BLaER1 treated with 17β-estradiol and CSF1 and Interleukin-3, amounts not matched to agents 10 nM and 100 nM (cell line): ENCODE results near the gene HERC2.

Source experiments
- H3K27ac ChIP-seq, 11 experiments: shearing (Covaris generic); formaldehyde crosslinking; 2 replicates each; pipeline ENCODE4 v1.8.1; 2022
- H3K27me3 ChIP-seq, 11 experiments: shearing (Covaris generic); formaldehyde crosslinking; 2 replicates each; pipeline ENCODE4 v1.8.1; 2022
- H3K36me3 ChIP-seq, 11 experiments: shearing (Covaris generic); formaldehyde crosslinking; 2 replicates each; pipeline ENCODE4 v1.8.1; 2022
- H3K4me1 ChIP-seq, 10 experiments: shearing (Covaris generic); formaldehyde crosslinking; 2 replicates each; pipeline ENCODE4 v1.8.1; 2022
- H3K4me2 ChIP-seq, 11 experiments: shearing (Covaris generic); formaldehyde crosslinking; 2 replicates each; pipeline ENCODE4 v1.8.1; 2022
- H3K4me3 ChIP-seq, 10 experiments: shearing (Covaris generic); formaldehyde crosslinking; 2 replicates each; pipeline ENCODE4 v1.8.1; 2022
- H3K9ac ChIP-seq, 11 experiments: shearing (Covaris generic); formaldehyde crosslinking; 2 replicates each; pipeline ENCODE4 v1.8.1; 2022
- H3K9me3 ChIP-seq, 11 experiments: shearing (Covaris generic); formaldehyde crosslinking; replicated peaks in 1 of 11; 2 replicates each; pipeline ENCODE4 v1.8.1; 2022
- H4K20me1 ChIP-seq, 11 experiments: shearing (Covaris generic); formaldehyde crosslinking; 2 replicates each; pipeline ENCODE4 v1.8.1; 2022
- Cebpa-rat ChIP-seq, 11 experiments: shearing (Covaris generic); IDR thresholded peaks; 2 replicates each; pipeline ENCODE4 v1.8.1; 2022

The HERC2 gene

DNA sequence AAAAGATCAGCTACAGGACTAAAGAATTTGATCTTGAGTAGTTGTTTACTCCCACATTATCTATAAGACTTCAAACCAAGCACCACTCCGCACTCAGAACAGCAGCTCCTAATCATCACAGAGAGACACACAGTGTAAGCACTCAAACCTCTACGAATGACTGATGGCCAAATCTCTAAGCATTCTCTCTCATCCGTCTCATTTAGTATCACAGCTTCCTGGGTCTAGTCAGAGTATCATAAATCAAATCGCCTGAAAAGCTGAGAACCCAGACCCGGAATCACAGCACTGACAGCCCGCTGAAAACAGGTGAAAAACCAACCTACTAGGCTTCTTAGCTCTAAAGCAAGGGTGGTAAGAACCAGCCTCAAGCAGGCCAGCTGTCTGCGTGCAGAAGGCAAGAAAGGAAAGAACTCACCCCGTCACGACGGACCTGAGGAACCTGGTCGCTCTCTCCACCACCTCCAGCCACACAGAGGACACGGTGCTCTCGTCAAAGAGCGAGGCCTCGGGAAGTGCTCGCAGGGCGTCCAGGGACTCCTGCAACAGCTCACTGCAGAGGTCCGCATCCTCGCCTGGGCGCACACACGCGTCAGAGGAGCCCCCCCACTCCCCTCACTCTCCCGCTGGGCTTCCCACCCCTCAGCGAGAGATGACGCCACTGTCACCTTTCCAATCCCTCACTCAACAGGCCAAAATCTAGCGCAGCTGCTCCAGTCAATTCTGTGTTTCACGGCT lies 47.9 kb downstream of the HERC2 start:
- H3K9ac ChIP-seq = no peak overlapping the region
- H3K4me3 ChIP-seq = no peak overlapping the region
- H4K20me1 ChIP-seq = peaks cover 0 to 11% (median 0%) of the 10 kb centered on the region in 11 experiments; a peak in 3 of 22 replicates
- peaks cover 69 to 100% (median 82%) of the 10 kb centered on the region in 11 experiments for H3K36me3 ChIP-seq
- H3K9me3 ChIP-seq = no peaks in the 10 kb centered on the region
- H3K27ac ChIP-seq = no peak overlapping the region
- TF ChIP-seq Cebpa-rat (IDR thresholded peaks at IDR 0.05) = no peak
- H3K27me3 ChIP-seq = no peaks in the 10 kb centered on the region
- no peak overlapping the region for H3K4me2 ChIP-seq
- H3K4me1 ChIP-seq = peaks cover 0 to 27% (median 17%) of the 10 kb centered on the region in 10 experiments; a peak in 14 of 20 replicates

DNA sequence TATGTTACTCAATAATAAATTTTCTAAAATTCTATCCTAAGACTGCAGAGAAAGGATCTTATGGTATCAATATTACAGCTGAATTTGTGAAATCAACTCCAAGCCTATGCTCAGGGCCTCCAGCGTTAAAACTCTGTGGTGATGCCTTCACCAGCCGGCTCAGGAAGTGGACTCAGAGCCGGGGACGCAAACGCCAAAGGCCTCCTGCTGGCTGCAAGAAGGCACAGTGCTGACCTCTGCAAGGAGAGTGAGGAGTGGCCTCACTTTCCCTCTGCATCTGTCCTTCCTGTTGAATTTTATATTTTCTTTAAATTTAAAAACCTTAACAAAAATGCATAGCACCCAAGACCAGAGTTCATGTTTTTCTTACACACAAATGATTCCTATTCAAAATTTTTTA lies 48.5 kb downstream of the HERC2 start:
- Histone ChIP-seq H3K27me3 (no peaks in the 10 kb centered on the region), H3K27ac (no peak overlapping the region), H3K4me2 (no peak overlapping the region), H3K4me1 (peaks cover 0 to 21% (median 12%) of the 10 kb centered on the region in 10 experiments; a peak in 11 of 20 replicates), H3K9me3 (no peaks in the 10 kb centered on the region), H3K4me3 (no peak overlapping the region), H3K9ac (0 out of 22 replicates have a peak overlapping the region, but pooled peaks of 1 of the 11 experiments have one; percentile 19), H4K20me1 (peaks cover 0 to 8% (median 0%) of the 10 kb centered on the region in 11 experiments; a peak in 3 of 22 replicates), H3K36me3 (peaks cover 75 to 100% (median 84%) of the 10 kb centered on the region in 11 experiments)
- no peak for TF ChIP-seq Cebpa-rat (IDR thresholded peaks at IDR 0.05)

DNA sequence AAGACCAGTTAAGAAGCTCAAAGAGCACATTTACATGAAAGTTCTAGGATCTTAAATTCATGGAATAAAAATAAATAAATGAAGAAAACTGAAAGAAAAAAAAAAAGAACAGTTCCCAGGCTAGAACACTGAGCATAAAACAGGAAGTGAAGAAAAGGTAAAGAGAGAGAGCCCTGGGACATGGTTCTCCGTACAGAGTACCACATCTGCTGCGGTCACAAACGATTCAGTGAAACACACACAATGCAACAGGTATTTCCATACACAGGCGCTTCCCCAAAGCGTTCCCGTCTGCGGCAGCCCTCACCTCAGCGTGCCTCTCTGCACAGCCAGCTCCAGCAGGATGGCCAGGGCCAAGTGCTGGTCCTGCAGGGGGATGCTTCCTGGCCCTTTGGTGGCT lies 49.4 kb downstream of the HERC2 start:
- TF ChIP-seq Cebpa-rat (IDR thresholded peaks at IDR 0.05) = no peak
- Histone ChIP-seq H3K27ac (no peak overlapping the region), H3K4me3 (no peak overlapping the region), H3K4me1 (peaks cover 0 to 12% (median 4%) of the 10 kb centered on the region in 10 experiments; a peak in 7 of 20 replicates), H3K9ac (no peak overlapping the region), H3K27me3 (no peaks in the 10 kb centered on the region), H3K4me2 (no peak overlapping the region), H3K9me3 (no peaks in the 10 kb centered on the region), H3K36me3 (peaks cover 84 to 100% (median 91%) of the 10 kb centered on the region in 11 experiments), H4K20me1 (peaks cover 0 to 8% (median 0%) of the 10 kb centered on the region in 11 experiments; a peak in 3 of 22 replicates)

DNA sequence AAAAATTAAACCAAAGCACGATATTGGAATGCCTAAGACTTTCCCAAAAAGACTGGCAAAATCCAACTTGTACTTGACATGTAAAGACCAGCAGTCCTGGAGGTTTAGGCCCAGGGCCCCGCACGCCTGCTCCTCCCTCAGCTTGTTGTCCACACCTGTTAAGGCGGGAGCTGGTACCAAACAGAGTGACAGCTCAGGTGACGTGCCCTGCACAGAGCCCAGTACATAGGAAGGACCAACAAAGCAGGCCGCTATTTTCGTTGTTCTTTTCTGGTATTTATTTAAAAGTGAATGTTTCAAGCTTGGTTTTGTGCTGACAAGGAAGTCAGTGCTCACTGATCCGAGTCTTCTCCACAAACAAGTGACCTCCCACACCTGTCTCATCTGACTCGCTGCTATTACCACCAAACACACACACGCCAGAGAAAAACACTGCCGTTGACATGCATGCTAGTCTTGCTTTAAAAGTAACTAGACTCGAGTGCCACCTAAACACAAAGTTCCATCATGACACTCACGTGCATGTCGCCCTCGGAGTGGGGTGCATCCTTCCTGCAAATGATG lies 50.2 kb downstream of the HERC2 start:
- H3K4me3 ChIP-seq = no peak overlapping the region
- H3K27ac ChIP-seq = no peak overlapping the region
- H3K4me1 ChIP-seq = peaks cover 0 to 4% (median under 1%) of the 10 kb centered on the region in 10 experiments; a peak in 6 of 20 replicates
- H4K20me1 ChIP-seq = peaks cover 0 to 8% (median 0%) of the 10 kb centered on the region in 11 experiments; a peak in 3 of 22 replicates
- no peaks in the 10 kb centered on the region for H3K27me3 ChIP-seq
- TF ChIP-seq Cebpa-rat (IDR thresholded peaks at IDR 0.05) = no peak
- no peak overlapping the region for H3K4me2 ChIP-seq
- peaks cover 87 to 100% (median 94%) of the 10 kb centered on the region in 11 experiments for H3K36me3 ChIP-seq
- no peaks in the 10 kb centered on the region for H3K9me3 ChIP-seq
- no peak overlapping the region for H3K9ac ChIP-seq

DNA sequence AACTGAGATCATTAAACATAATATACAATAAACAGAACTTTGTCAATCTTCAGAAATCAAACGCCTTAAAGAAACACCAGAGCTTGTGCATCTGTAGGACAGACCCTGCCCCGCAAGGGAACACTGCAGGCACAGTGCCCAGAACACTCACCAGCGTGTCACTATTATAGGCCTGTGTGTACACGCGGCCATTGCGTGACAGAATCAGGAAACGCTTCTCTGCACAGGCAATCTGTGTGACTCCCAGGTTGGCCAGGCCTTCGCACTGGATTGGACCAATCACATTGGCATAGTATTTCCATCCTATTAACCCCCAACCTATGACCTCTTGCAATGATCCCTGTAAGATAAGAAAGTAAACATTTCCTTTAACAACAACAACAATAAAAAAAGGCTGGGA lies 52.9 kb downstream of the HERC2 start:
- Histone ChIP-seq H3K4me1 (peaks cover 0 to 10% (median 0%) of the 10 kb centered on the region in 10 experiments; a peak in 7 of 20 replicates), H3K9me3 (no peaks in the 10 kb centered on the region), H4K20me1 (peaks cover 0 to 16% (median 6%) of the 10 kb centered on the region in 11 experiments; a peak in 9 of 22 replicates), H3K36me3 (peaks cover 87 to 100% (median 96%) of the 10 kb centered on the region in 11 experiments), H3K4me2 (no peak overlapping the region), H3K27me3 (no peaks in the 10 kb centered on the region), H3K27ac (no peak overlapping the region), H3K9ac (no peak overlapping the region), H3K4me3 (no peak overlapping the region)
- no peak for TF ChIP-seq Cebpa-rat (IDR thresholded peaks at IDR 0.05)

DNA sequence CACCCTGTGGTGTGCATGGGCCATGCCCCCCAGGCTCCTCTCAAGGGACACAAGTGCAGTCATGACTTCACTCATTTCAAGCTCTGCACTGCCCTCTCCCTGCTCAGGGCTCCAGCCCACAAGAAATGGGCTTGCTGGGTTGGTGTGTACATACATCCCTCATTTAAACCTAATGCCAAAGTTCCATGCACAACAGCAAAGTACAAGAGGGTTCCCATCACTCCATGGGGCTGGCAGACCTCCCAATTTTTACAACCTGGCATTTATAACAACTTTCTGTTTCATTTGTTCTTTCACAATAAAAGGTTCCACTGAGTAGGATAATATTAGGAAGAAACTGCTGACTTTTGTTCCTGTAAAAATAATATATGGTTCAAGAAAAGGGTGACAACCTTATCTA lies 54.3 kb downstream of the HERC2 start:
- peaks cover 94 to 100% (median 99%) of the 10 kb centered on the region in 11 experiments for H3K36me3 ChIP-seq

DNA sequence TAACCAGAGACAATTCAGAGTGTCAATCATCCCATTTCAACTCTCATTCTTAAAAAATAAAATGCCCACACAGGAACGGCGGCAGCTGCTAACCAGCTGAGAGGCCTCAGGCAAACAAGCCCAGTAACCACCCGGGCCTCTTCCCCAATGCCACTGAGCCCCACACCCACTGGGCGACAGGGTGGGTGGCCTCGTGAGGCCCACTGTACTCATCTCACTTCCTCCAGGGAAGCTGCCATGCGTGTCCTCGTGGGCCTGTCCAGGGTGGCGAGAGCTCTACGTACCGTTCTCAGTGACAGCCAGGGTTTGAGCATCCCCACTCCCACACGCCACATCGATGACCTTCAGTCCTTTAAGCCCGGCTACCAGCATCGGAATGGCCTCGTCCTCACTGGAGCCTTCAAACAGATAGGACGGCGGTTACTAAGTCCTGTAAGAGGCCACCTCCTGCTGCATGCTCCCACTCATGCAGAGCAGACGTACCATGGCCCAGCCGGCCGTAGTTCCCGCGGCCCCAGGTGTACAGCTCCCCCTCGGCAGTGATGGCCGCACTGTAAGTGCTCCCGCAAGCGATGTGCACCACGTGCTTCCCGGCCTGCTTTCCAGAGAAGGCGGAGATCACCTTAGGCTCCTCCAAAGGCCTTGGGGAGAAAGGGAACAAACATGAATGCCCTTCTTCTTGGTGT lies 56.5 kb downstream of the HERC2 start:
- no peaks in the 10 kb centered on the region for H3K9me3 ChIP-seq
- peaks cover 91 to 99% (median 93%) of the 10 kb centered on the region in 11 experiments for H3K36me3 ChIP-seq
- no peak overlapping the region for H3K4me3 ChIP-seq
- H3K27ac ChIP-seq = no peak overlapping the region
- H3K9ac ChIP-seq = no peak overlapping the region
- peak overlapping the region in 2 of 11 experiments; percentile 3 to 37; a peak in 2 of 22 replicates for H3K4me2 ChIP-seq
- TF ChIP-seq Cebpa-rat (IDR thresholded peaks at IDR 0.05) = no peak
- H3K4me1 ChIP-seq = peaks cover 0 to 23% (median 12%) of the 10 kb centered on the region in 10 experiments; a peak in 17 of 20 replicates
- H4K20me1 ChIP-seq = peaks cover 0 to 32% (median 22%) of the 10 kb centered on the region in 11 experiments; a peak in 14 of 22 replicates
- no peaks in the 10 kb centered on the region for H3K27me3 ChIP-seq

More for the DNA sequence above, 54.3 kb downstream of the HERC2 start:
- H3K4me2 ChIP-seq = no peak overlapping the region
- H3K9me3 ChIP-seq = no peaks in the 10 kb centered on the region
- no peak overlapping the region for H3K9ac ChIP-seq
- H3K27ac ChIP-seq = no peak overlapping the region
- no peaks in the 10 kb centered on the region for H3K27me3 ChIP-seq
- no peak for TF ChIP-seq Cebpa-rat (IDR thresholded peaks at IDR 0.05)
- H3K4me3 ChIP-seq = no peak overlapping the region
- H4K20me1 ChIP-seq = peaks cover 0 to 22% (median 10%) of the 10 kb centered on the region in 11 experiments; a peak in 10 of 22 replicates
- H3K4me1 ChIP-seq = peaks cover 0 to 11% (median 0%) of the 10 kb centered on the region in 10 experiments; a peak in 7 of 20 replicates

DNA sequence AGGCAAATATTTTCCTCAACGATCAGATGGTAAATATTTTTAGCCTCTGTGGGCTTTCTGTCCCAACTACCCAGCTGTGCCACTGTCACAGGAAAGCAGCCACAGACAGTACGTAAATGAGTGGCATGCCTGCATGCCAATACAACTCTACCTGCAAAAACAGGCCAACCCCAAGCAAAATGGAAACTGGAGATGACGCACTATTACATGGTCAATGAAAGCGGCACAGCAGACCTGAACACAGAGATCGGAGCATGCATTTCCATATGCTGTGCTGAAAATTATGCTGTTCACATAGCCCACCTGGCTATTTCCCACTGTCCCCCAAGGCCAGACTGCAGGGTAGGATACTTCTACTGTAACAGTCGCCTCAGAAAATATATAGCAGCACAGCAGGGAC lies 57.8 kb downstream of the HERC2 start:
- H3K4me2 ChIP-seq = no peak overlapping the region
- peaks cover 86 to 100% (median 93%) of the 10 kb centered on the region in 11 experiments for H3K36me3 ChIP-seq
- peaks cover 0 to 26% (median 14%) of the 10 kb centered on the region in 10 experiments; a peak in 17 of 20 replicates for H3K4me1 ChIP-seq
- H3K27me3 ChIP-seq = no peaks in the 10 kb centered on the region
- no peak overlapping the region for H3K27ac ChIP-seq
- no peak overlapping the region for H3K9ac ChIP-seq
- TF ChIP-seq Cebpa-rat (IDR thresholded peaks at IDR 0.05) = no peak
- no peak overlapping the region for H3K4me3 ChIP-seq
- H3K9me3 ChIP-seq = no peaks in the 10 kb centered on the region
- H4K20me1 ChIP-seq = peaks cover 0 to 44% (median 26%) of the 10 kb centered on the region in 11 experiments; a peak in 15 of 22 replicates
